GM23338 (cell line): ENCODE data around the gene CCT6A.

Source experiments
- CREB1 ChIP-seq: fragments of 250-450 bp; sonication (Bioruptor Pico); IDR thresholded peaks from 2 replicates; pipeline ENCODE4 v1.5.0; 2020; ENCODE audit warnings: low read depth, mild to moderate bottlenecking, moderate library complexity
- CTCF ChIP-seq, 2 experiments: fragments of 200-600 bp in 1 of 2; sonication (generic) in 1 of 2; conservative IDR thresholded peaks; 2 replicates each; pipeline versions ENCODE4 v1.5.1 to v1.6.1; 2016 to 2017; ENCODE audit warnings: antibody characterized with exemption in 2 of 2, low read depth in 2 of 2, mild to moderate bottlenecking in 2 of 2, moderate library complexity in 1 of 2
- ETS1 ChIP-seq: IDR thresholded peaks from 2 replicates; pipeline ENCODE4 v1.6.1; 2016; ENCODE audit warnings: antibody characterized with exemption
- EZH2 ChIP-seq: fragments of 200-600 bp; sonication (generic); IDR thresholded peaks from one replicate; pipeline ENCODE4 v1.8.0; 2017; ENCODE audit warnings: antibody characterized with exemption, mild to moderate bottlenecking, low read depth; ENCODE audit not compliant: unreplicated experiment
- POLR2AphosphoS5 ChIP-seq: IDR thresholded peaks from 2 replicates; pipeline ENCODE4 v1.6.1; 2016; ENCODE audit warnings: antibody characterized with exemption, low read depth

- TF ChIP-seq CREB1 (no peak), CTCF (conservative IDR thresholded peaks at IDR 0.05; ENCODE audit: low read depth in 2 of 2) (no peak), ETS1 (no peak), POLR2AphosphoS5 (no peak), EZH2 (no peak)
Observed at GRCh38 chr7:56087445-56087844, 35.9 kb downstream of the CCT6A start.
